Measurements from ENCODE around the gene SPTA1. TPM values are rescaled to one million over a fixed set of nuclear protein-coding genes. Genes with fewer than 3 reads are reported as not detected.

The SPTA1 gene
- polyA plus RNA-seq, 3 donors, result 0.19 to 0.28 TPM; not detected in 1

- H3K9ac ChIP-seq (ENCODE audit: insufficient read depth, low read length, poor library complexity, severe bottlenecking), result no peak overlapping the region
- no peak overlapping the region for H3K27ac ChIP-seq (ENCODE audit: low read depth in 1 of 2, low read length in 2 of 2)
- no peak overlapping the region for H3K4me3 ChIP-seq (replicated peaks in 1 of 3; ENCODE audit: low read depth in 2 of 3, low read length in 3 of 3)
- H3K9me3 ChIP-seq (replicated peaks in 1 of 2; ENCODE audit: control insufficient read depth in 1 of 2, insufficient read depth in 1 of 2, low read length in 2 of 2), result no peaks in the 10 kb centered on the region
- no peaks in the 10 kb centered on the region for H3K27me3 ChIP-seq (ENCODE audit: control insufficient read depth in 2 of 2, insufficient read depth in 2 of 2, low read length in 2 of 2)
- Mint-ChIP-seq H3K4me1 (no peaks in the 10 kb centered on the region), H3K36me3 (no peaks in the 10 kb centered on the region), H3K27ac (no peak overlapping the region), H3K4me3 (no peak overlapping the region), H3K27me3 (ENCODE audit: low read depth in 3 of 3) (no peaks in the 10 kb centered on the region), H3K9me3 (peaks cover 0 to 2% (median 0%) of the 10 kb centered on the region in 7 donors)
- no peak overlapping the region for H2AFZ ChIP-seq (ENCODE audit: insufficient read depth, low read depth, low read length, poor library complexity, severe bottlenecking)
- no peak for TF ChIP-seq CTCF (IDR thresholded peaks at IDR 0.05)
- 83% methylated on average over 1 of the region's 4 CpGs for WGBS (ENCODE audit: insufficient coverage)
- no peaks in the 10 kb centered on the region for H3K4me1 ChIP-seq (ENCODE audit: control insufficient read depth in 1 of 2, insufficient read depth in 2 of 2, low read length in 2 of 2)
- intact Hi-C loops (cut with micrococcal nuclease), result no loop called here
- H3K4me2 ChIP-seq (replicated peaks; ENCODE audit: extremely low read depth, low read length, poor library complexity, severe bottlenecking), result no peak overlapping the region
- no peaks in the 10 kb centered on the region for H3K79me2 ChIP-seq (ENCODE audit: insufficient read depth, low read length)
- DNase-seq, result no peak
- H4K20me1 ChIP-seq (ENCODE audit: insufficient read depth, low read length), result no peaks in the 10 kb centered on the region
- no peaks in the 10 kb centered on the region for H3K36me3 ChIP-seq (replicated peaks in 1 of 2; ENCODE audit: control insufficient read depth in 1 of 2, insufficient read depth in 2 of 2, low read length in 2 of 2)
Observed at GRCh38 chr1:158711098-158711497, 24.6 kb upstream of the SPTA1 start.

GRCh38 chr1:158706096-158706495 lies 19.6 kb upstream of the SPTA1 start:
- Histone ChIP-seq H3K4me1 (ENCODE audit: control insufficient read depth in 1 of 2, insufficient read depth in 2 of 2, low read length in 2 of 2) (no peaks in the 10 kb centered on the region), H2AFZ (ENCODE audit: insufficient read depth, low read depth, low read length, poor library complexity, severe bottlenecking) (no peak overlapping the region), H3K4me2 (replicated peaks; ENCODE audit: extremely low read depth, low read length, poor library complexity, severe bottlenecking) (no peak overlapping the region), H3K36me3 (replicated peaks in 1 of 2; ENCODE audit: control insufficient read depth in 1 of 2, insufficient read depth in 2 of 2, low read length in 2 of 2) (no peaks in the 10 kb centered on the region), H3K27me3 (ENCODE audit: control insufficient read depth in 2 of 2, insufficient read depth in 2 of 2, low read length in 2 of 2) (no peaks in the 10 kb centered on the region), H4K20me1 (ENCODE audit: insufficient read depth, low read length) (no peaks in the 10 kb centered on the region), H3K27ac (ENCODE audit: low read depth in 1 of 2, low read length in 2 of 2) (no peak overlapping the region), H3K4me3 (replicated peaks in 1 of 3; ENCODE audit: low read depth in 2 of 3, low read length in 3 of 3) (no peak overlapping the region), H3K79me2 (ENCODE audit: insufficient read depth, low read length) (no peaks in the 10 kb centered on the region), H3K9me3 (replicated peaks in 1 of 2; ENCODE audit: control insufficient read depth in 1 of 2, insufficient read depth in 1 of 2, low read length in 2 of 2) (no peaks in the 10 kb centered on the region), H3K9ac (ENCODE audit: insufficient read depth, low read length, poor library complexity, severe bottlenecking) (no peak overlapping the region)
- no CpG with 5 or more reads among the region's 2 CpGs for WGBS (ENCODE audit: insufficient coverage)
- intact Hi-C loops (cut with micrococcal nuclease), result no loop called here
- no peak for DNase-seq
- TF ChIP-seq CTCF (IDR thresholded peaks at IDR 0.05), result no peak
- Mint-ChIP-seq H3K36me3 (no peaks in the 10 kb centered on the region), H3K27ac (no peak overlapping the region), H3K4me3 (no peak overlapping the region), H3K9me3 (peaks cover 0 to 7% (median 2%) of the 10 kb centered on the region in 7 donors), H3K27me3 (ENCODE audit: low read depth in 3 of 3) (peaks cover 0 to 1% (median 0%) of the 10 kb centered on the region in 3 donors), H3K4me1 (no peaks in the 10 kb centered on the region)

Data from CD14-positive monocyte (primary cell).